Hepatocyte (in vitro differentiated cells): Measurements from ENCODE around the gene LYPLA2. TPM values are rescaled to one million over a fixed set of nuclear protein-coding genes. Genes with fewer than 3 reads are reported as not detected.

Source experiments
- DNase-seq: peaks from one replicate; pipeline ENCODE4 v3.0.0-alpha.2; 2016; ENCODE audit warnings: low spot score
- H2AFZ ChIP-seq: fragments of 200-600 bp; sonication (generic); 2 replicates; pipeline ENCODE4 v1.6.0; 2016; ENCODE audit warnings: antibody characterized with exemption, mild to moderate bottlenecking
- H3K27ac ChIP-seq: fragments of 200-600 bp; sonication (generic); 2 replicates; pipeline ENCODE4 v1.5.1; 2016; ENCODE audit warnings: mild to moderate bottlenecking
- H3K27me3 ChIP-seq: fragments of 200-600 bp; sonication (generic); 2 replicates; pipeline ENCODE4 v1.6.1; 2016
- H3K36me3 ChIP-seq: fragments of 200-600 bp; sonication (generic); replicated peaks from 2 replicates; pipeline ENCODE4 v1.5.1; 2016; ENCODE audit warnings: low read depth; ENCODE audit not compliant: insufficient read depth
- H3K4me1 ChIP-seq: fragments of 200-600 bp; sonication (generic); 2 replicates; pipeline ENCODE4 v1.5.1; 2016; ENCODE audit warnings: mild to moderate bottlenecking, moderate library complexity; ENCODE audit not compliant: insufficient read depth
- H3K4me2 ChIP-seq: fragments of 200-600 bp; sonication (generic); 2 replicates; pipeline ENCODE4 v1.6.0; 2016
- H3K4me3 ChIP-seq: fragments of 200-600 bp; sonication (generic); 2 replicates; pipeline ENCODE4 v1.5.1; 2016; ENCODE audit warnings: mild to moderate bottlenecking
- H3K79me2 ChIP-seq: fragments of 200-600 bp; sonication (generic); 2 replicates; pipeline ENCODE4 v1.6.0; 2017; ENCODE audit warnings: mild to moderate bottlenecking
- H3K9me2 ChIP-seq: fragments of 200-600 bp; sonication (generic); replicated peaks from 2 replicates; pipeline ENCODE4 v1.6.0; 2017; ENCODE audit warnings: mild to moderate bottlenecking; ENCODE audit not compliant: insufficient read depth
- H3K9me3 ChIP-seq: fragments of 200-600 bp; sonication (generic); 2 replicates; pipeline ENCODE4 v1.5.1; 2016; ENCODE audit warnings: low read depth, mild to moderate bottlenecking
- H4K20me1 ChIP-seq: fragments of 200-600 bp; sonication (generic); 2 replicates; pipeline ENCODE4 v1.6.0; 2016; ENCODE audit warnings: mild to moderate bottlenecking; ENCODE audit not compliant: insufficient read depth, poor library complexity, severe bottlenecking
- EZH2 ChIP-seq: fragments of 200-600 bp; sonication (generic); IDR thresholded peaks from 2 replicates; pipeline ENCODE4 v1.6.1; 2016; ENCODE audit warnings: antibody characterized with exemption, mild to moderate bottlenecking, borderline replicate concordance
- EZH2phosphoT487 ChIP-seq: fragments of 200-600 bp; sonication (generic); IDR thresholded peaks from one replicate; pipeline ENCODE4 v1.6.1; 2018; ENCODE audit warnings: antibody characterized with exemption, mild to moderate bottlenecking, low read depth, moderate library complexity; ENCODE audit not compliant: unreplicated experiment, severe bottlenecking
- WGBS: methylation state at CpG from one replicate; pipeline ENCODE4 v1.1.6; 2016; ENCODE audit warnings: low lambda C conversion rate; ENCODE audit errors: missing lambda C conversion rate; 5-methylcytosine and 5-hydroxymethylcytosine counted together
- polyA plus RNA-seq: library from polyadenylated mRNA; unstranded; fragments of >200 nt; fragmentation: Nextera tagmentation; extraction: Ambion mirVana; gene quantifications from 2 replicates; pipeline ENCODE4 v1.2.1, GENCODE V29; 2016
- total RNA-seq: library from RNA; depleted of rRNA; stranded (reverse); fragments of >200 nt; gene quantifications from 2 replicates; pipeline ENCODE4 v1.2.3, GENCODE V29; 2014
- TF ChIP-seq, protein P1 (sequence below): fragments of 200-600 bp; sonication (generic); IDR thresholded peaks from 2 replicates; pipeline ENCODE4 v1.5.1; 2016; ENCODE audit warnings: antibody characterized with exemption, mild to moderate bottlenecking; ENCODE audit not compliant: poor library complexity

LYPLA2 gene
- total RNA-seq (73.2 and 108 TPM in 2 replicates), polyA plus RNA-seq (162 and 163 TPM in 2 replicates)

DNA sequence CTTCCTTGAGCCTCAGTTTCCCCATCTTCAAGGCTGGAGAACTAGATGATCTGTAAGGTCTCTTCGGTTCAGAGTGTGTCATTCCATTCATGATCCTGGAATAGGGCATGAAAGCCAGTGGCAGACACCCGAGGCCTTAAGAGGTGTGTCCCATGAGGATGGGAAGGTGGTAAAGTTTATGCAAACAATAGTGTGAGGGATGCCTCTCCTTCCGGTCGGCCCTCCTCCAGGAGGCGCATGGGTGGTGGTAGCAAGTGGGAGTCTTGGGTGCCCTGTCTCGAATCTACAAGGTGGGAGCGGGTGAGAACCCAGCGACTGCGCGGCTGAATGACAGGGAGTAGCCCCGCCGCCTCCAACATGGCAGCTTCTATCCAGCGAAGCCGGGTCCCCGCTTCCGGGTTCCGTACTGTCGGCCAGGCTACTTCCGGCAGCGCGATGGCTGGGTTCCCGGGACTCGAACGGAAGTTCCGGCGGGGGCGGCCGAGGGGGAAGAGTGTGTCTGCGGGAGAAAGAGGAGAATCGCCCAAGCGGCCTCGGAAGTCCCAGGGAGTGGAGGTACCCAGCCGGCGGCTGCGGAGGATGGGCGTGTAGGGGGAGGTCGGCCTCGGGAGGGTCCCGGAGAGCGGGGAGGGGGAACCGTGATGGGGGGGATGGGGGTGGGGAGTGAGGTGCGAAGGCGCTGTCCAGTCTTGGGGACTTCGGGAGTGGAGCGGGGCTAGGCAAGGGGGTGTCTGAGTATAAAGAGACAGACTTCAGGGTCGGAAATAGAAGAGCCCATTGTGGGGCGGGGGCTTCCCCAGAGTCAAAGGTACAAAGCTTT lies at the start of gene LYPLA2:
Gene LYPLA2, plus strand, starts transcription at position 450 of the 820 bp plus-strand sequence. CDS start 1,538 bp downstream, outside the sequence.
- Histone ChIP-seq H3K9me3 (no peaks in the 10 kb centered on the region), H3K27ac (peak within 1 kb of the TSS; percentile 72), H3K4me2 (peak within 1 kb of the TSS; percentile 82), H3K79me2 (peaks cover 27% of the 10 kb centered on the region), H3K36me3 (no peaks in the 10 kb centered on the region), H3K4me1 (peaks cover 11% of the 10 kb centered on the region), H2AFZ (peak within 1 kb of the TSS; percentile 61), H4K20me1 (no peaks in the 10 kb centered on the region), H3K27me3 (no peaks in the 10 kb centered on the region), H3K9me2 (no peaks in the 10 kb centered on the region), H3K4me3 (peak within 1 kb of the TSS; percentile 61)
- under 1% methylated on average over 34 of the region's 47 CpGs for WGBS
- DNase-seq, result peak; percentile 96
- no peak for TF ChIP-seq EZH2phosphoT487
- TF ChIP-seq, protein P1, sequence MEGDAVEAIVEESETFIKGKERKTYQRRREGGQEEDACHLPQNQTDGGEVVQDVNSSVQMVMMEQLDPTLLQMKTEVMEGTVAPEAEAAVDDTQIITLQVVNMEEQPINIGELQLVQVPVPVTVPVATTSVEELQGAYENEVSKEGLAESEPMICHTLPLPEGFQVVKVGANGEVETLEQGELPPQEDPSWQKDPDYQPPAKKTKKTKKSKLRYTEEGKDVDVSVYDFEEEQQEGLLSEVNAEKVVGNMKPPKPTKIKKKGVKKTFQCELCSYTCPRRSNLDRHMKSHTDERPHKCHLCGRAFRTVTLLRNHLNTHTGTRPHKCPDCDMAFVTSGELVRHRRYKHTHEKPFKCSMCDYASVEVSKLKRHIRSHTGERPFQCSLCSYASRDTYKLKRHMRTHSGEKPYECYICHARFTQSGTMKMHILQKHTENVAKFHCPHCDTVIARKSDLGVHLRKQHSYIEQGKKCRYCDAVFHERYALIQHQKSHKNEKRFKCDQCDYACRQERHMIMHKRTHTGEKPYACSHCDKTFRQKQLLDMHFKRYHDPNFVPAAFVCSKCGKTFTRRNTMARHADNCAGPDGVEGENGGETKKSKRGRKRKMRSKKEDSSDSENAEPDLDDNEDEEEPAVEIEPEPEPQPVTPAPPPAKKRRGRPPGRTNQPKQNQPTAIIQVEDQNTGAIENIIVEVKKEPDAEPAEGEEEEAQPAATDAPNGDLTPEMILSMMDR, result no peak
- no peak for TF ChIP-seq EZH2

DNA sequence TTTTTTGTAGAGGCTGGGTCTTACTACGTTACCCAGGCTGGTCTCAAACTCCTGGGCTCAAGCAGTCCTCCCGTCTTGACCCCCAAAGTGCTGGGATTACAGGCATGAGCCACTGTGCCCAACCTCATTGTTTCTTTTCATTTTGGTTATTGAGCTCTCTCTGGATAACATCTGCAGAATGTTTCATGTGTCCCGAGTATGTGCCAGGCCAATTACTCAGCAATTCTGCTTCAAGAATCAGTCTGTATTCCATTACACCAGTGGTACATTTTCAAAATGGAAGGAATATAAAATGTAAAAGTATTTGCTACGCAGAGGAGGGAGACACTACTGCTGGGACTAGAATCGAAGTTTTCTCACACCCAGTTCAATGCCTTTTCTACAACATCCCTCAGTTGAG lies 49.3 kb upstream of the LYPLA2 start:
- Histone ChIP-seq H3K79me2 (peaks cover 45% of the 10 kb centered on the region), H3K9me3 (no peaks in the 10 kb centered on the region), H2AFZ (no peak overlapping the region), H3K9me2 (no peaks in the 10 kb centered on the region), H3K27me3 (no peaks in the 10 kb centered on the region), H3K4me3 (no peak overlapping the region), H3K27ac (no peak overlapping the region), H4K20me1 (peaks cover 23% of the 10 kb centered on the region), H3K4me2 (no peak overlapping the region), H3K4me1 (peaks cover 16% of the 10 kb centered on the region), H3K36me3 (no peaks in the 10 kb centered on the region)
- TF ChIP-seq, protein P1, result no peak
- no peak for TF ChIP-seq EZH2
- TF ChIP-seq EZH2phosphoT487, result no peak
- WGBS, result 93% methylated on average over 5 of the region's 5 CpGs
- DNase-seq, result no peak

DNA sequence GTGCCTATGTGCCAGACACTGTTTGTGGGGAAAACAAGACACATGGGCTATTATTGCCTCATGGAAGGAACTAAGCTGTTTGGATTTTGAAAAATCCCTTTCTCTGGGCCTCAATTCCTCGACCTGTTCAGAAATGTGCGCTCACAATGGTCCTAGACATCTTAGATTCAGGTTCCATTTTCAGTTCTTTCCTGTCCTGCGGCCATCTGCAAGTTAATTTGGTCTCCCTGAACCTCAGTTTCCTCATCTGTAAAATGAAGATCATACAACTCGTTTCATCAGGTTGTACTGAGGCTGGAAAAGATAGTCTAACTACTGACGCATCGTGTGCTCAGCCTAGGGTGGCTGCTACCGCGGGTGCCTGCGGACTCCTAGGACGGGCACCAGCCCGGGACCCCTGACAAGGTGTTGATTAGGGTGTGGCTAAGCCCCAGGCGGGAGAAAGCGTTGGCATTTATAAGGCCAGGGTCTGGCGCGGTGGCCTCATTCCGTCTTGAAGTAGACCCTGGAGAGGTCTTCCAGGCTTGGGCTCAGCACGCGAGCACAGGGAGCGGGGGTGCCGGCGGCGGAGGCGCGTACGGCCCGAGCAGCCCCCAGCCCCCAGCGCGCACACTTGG lies 48.2 kb upstream of the LYPLA2 start:
- Histone ChIP-seq H3K4me2 (peak overlapping the region; percentile 88), H3K79me2 (peaks cover 57% of the 10 kb centered on the region), H3K9me2 (no peaks in the 10 kb centered on the region)

More for the DNA sequence above, 48.2 kb upstream of the LYPLA2 start:
- peaks cover 35% of the 10 kb centered on the region for H4K20me1 ChIP-seq
- no peak for DNase-seq
- H3K36me3 ChIP-seq, result no peaks in the 10 kb centered on the region
- H3K4me1 ChIP-seq, result peaks cover 16% of the 10 kb centered on the region
- peak overlapping the region; percentile 81 for H2AFZ ChIP-seq
- H3K4me3 ChIP-seq, result peak overlapping the region; percentile 75
- no peaks in the 10 kb centered on the region for H3K27me3 ChIP-seq
- TF ChIP-seq EZH2 (no peak), EZH2phosphoT487 (no peak)
- TF ChIP-seq, protein P1, result no peak
- 16% methylated on average over 21 of the region's 28 CpGs for WGBS
- peak overlapping the region; percentile 92 for H3K27ac ChIP-seq
- no peaks in the 10 kb centered on the region for H3K9me3 ChIP-seq
